Naive thymus-derived CD8-positive, alpha-beta T cell (primary cell): ENCODE data around the gene MYNN. TPM values are rescaled to one million over a fixed set of nuclear protein-coding genes. Genes with fewer than 3 reads are reported as not detected.
"Not testable (repeated sequence)": the region's sequence is repeated elsewhere in the genome, so short reads cannot be mapped to it uniquely, and the experiment has no call there.

ENCODE experiments used
- ATAC-seq, 2 donors: fragments of 150-1000 bp; cut with Tn5 transposase in 1 of 2; sonication (Bioruptor Pico), chemical (Tn5 transposase) in 1 of 2; 1 replicate in 1 of 2; 2 replicates in 1 of 2; pipeline ENCODE4 v1.10.0; 2021; ENCODE audit warnings: mild to moderate bottlenecking in 2 of 2, moderate library complexity in 2 of 2
- POLR2A ChIA-PET: fragments of 350-600 bp; sonication (Branson Sonifier 250); formaldehyde crosslinking; loops from one replicate; lab custom pipeline; 2021; ENCODE audit warnings: antibody characterized with exemption; lab: Charles Lee
- DNase-seq, 10 donors: peaks; one replicate each; pipeline versions ENCODE4 v3.0.0 to v3.0.0-alpha.2; 2020 to 2022
- H3K27ac Mint-ChIP-seq, 10 donors: one replicate each; pipeline ENCODE4 v1.8.0; 2020 to 2022; ENCODE audit warnings: mild to moderate bottlenecking in 10 of 10, mixed read lengths in 10 of 10, moderate library complexity in 4 of 10, inconsistent platforms in 1 of 10
- H3K27me3 Mint-ChIP-seq, 5 donors: one replicate each; pipeline ENCODE4 v1.8.0; 2021 to 2022; ENCODE audit warnings: mixed read lengths in 5 of 5
- H3K36me3 Mint-ChIP-seq, 3 donors: one replicate each; pipeline ENCODE4 v1.8.0; 2020 to 2022; ENCODE audit warnings: mixed read lengths in 3 of 3, mild to moderate bottlenecking in 2 of 3, inconsistent platforms in 1 of 3
- H3K4me1 Mint-ChIP-seq, 4 donors: one replicate each; pipeline ENCODE4 v1.8.0; 2021 to 2022; ENCODE audit warnings: mixed read lengths in 4 of 4
- H3K4me3 Mint-ChIP-seq, 10 donors: one replicate each; pipeline ENCODE4 v1.8.0; 2020 to 2022; ENCODE audit warnings: mild to moderate bottlenecking in 10 of 10, mixed read lengths in 10 of 10, moderate library complexity in 6 of 10, inconsistent platforms in 1 of 10
- H3K9me3 Mint-ChIP-seq, 9 donors: one replicate each; pipeline ENCODE4 v1.8.0; 2020 to 2022; ENCODE audit warnings: mixed read lengths in 9 of 9, mild to moderate bottlenecking in 3 of 9, inconsistent platforms in 1 of 9, moderate library complexity in 1 of 9
- polyA plus RNA-seq, 3 donors: library from polyadenylated mRNA; unstranded; fragments of 300-500 nt; fragmentation: Illumina TruSeq; gene quantifications; one replicate each; pipeline ENCODE4 v1.2.3, GENCODE V29; 2021
- total RNA-seq, 8 experiments: library from RNA in 2 of 8; stranded (reverse) in 2 of 8; gene quantifications; one replicate each; pipeline ENCODE4 v1.2.3 and lab custom pipeline; 2021 to 2026

MYNN gene
- total RNA-seq (10 to 100 TPM; 23.0 to 24.7 TPM), polyA plus RNA-seq (10 to 100 TPM; 11.7 to 15.7 (median 13.6) TPM), total RNA-seq (lab: John Stamatoyannopoulos, UW) (50.8 to 63.9 (median 60.4) reads per million in 6 experiments)

DNA sequence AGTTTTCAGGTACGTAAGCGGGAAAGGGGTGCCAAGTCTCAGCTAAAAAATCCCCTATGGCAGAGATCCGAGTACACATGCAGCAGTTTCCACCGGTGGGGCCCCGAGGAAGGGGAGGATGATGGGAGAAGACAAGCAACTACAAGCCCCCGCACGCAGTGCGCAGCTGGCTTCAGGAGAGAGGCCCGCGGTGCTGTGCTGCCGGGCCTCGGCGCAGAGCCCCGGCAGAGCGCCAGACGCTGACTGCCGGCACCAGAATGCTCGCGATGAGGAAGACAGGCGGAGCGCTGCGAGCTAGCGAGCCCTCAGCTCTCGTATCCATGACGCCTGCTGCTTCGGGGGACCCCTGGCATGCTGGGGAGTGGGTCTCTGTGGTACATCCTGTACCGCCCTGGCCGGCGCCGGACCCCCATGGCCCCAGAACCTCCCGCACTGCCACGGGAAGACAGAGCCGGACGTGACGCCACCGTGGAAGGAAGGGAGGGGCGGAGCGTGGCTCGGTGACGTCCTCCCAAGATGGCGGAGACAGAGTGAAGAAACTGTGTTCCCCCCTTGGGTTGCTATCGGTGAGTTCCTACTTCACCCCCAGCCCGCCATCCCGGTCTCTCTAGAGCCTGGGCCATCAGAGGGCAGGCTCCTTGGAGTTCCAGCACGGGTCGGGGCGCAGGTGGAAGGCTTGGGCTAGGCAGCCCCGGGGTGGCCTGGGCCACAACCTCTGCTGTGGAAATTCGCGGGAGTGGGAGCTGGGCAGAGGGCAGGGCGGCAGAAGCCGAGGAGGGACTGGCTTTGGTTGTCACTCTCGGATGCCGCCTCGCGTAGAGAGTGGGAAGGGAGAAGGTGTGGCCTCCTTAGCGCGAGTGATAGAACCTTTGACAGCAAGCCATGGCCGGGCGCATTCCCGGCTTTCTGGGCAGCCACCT lies at the start of gene MYNN:
Gene MYNN (plus strand): TSS at position 500 of the 920 bp plus-strand sequence. CDS start 900 bp downstream, outside the sequence.
- POLR2A ChIA-PET, result interaction anchor here (0.6 to 3.7 kb wide), 19 partner anchors 10 to 1096 kb away, joined by 3 to 105 read pairs (median 5); partner anchors contain the start of genes GPR160, LRRC34, LRRIQ4 and PHC3
- peaks cover 0 to 3% (median 0%) of the 10 kb centered on the region in 5 donors for H3K27me3 Mint-ChIP-seq
- peak within 1 kb of the TSS; percentile 97 to 100 (median 99) for H3K27ac Mint-ChIP-seq
- peak; percentile 78 to 81 for ATAC-seq
- H3K36me3 Mint-ChIP-seq, result peaks cover 0 to 43% (median 11%) of the 10 kb centered on the region in 3 donors
- H3K4me3 Mint-ChIP-seq, result peak within 1 kb of the TSS; percentile 91 to 99 (median 99)
- H3K9me3 Mint-ChIP-seq, result peaks cover 0 to 3% (median 0%) of the 10 kb centered on the region in 9 donors
- H3K4me1 Mint-ChIP-seq, result peaks cover 22 to 56% (median 51%) of the 10 kb centered on the region in 4 donors
- DNase-seq, result peak; percentile 83 to 95 (median 92)

DNA sequence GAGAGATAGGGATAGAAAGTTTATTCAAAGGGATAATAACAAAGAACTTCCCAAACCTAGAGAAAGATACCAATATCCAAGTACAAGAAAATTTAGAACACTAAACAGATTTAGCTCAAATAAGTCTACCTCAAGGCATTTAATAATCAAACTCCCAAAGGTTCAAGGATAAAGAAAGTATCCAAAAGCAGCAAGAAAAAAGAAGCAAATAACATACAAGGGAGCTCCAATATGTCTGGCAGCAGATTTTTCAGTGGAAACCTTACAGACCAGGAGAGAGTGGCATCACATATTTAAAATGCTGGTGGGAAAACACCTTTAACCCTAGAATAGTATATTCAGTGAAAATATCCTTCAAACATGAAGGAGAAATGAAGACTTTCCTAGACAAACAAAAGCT lies 41.3 kb upstream of the MYNN start:
- H3K36me3 Mint-ChIP-seq, result peaks cover 2 to 30% (median 29%) of the 10 kb centered on the region in 3 donors
- H3K4me3 Mint-ChIP-seq, H3K27ac Mint-ChIP-seq, DNase-seq, ATAC-seq, H3K4me1 Mint-ChIP-seq, POLR2A ChIA-PET: not testable (repeated sequence)
- peaks cover 27 to 63% (median 37%) of the 10 kb centered on the region in 5 donors for H3K27me3 Mint-ChIP-seq
- peaks cover 7 to 62% (median 35%) of the 10 kb centered on the region in 9 donors for H3K9me3 Mint-ChIP-seq

DNA sequence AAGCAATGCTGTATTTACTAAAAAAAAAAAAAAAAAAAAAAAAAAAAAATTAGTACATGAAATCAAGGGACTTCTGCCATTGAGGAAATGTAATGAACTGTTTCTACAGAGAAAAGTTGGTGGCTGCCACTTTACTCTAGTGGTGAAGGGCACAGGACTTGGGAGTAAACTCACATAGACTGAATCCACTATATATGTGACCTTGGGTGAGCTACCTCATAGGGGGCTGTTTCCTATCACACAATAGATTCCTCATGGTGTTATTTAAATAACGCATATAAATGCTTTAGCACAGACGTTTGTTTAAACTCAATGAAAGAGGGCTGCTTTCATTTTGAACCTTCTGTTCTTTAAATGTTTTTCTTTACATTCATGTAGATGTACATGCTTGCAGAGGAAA lies 34.1 kb upstream of the MYNN start:
- DNase-seq, result no peak
- Mint-ChIP-seq H3K9me3 (peaks cover 6 to 30% (median 14%) of the 10 kb centered on the region in 9 donors), H3K4me3 (no peak overlapping the region), H3K27me3 (peaks cover 4 to 12% (median 8%) of the 10 kb centered on the region in 5 donors), H3K36me3 (peaks cover 2 to 8% (median 6%) of the 10 kb centered on the region in 3 donors), H3K4me1 (no peaks in the 10 kb centered on the region), H3K27ac (no peak overlapping the region)
- POLR2A ChIA-PET, result no interaction called here
- no peak for ATAC-seq

DNA sequence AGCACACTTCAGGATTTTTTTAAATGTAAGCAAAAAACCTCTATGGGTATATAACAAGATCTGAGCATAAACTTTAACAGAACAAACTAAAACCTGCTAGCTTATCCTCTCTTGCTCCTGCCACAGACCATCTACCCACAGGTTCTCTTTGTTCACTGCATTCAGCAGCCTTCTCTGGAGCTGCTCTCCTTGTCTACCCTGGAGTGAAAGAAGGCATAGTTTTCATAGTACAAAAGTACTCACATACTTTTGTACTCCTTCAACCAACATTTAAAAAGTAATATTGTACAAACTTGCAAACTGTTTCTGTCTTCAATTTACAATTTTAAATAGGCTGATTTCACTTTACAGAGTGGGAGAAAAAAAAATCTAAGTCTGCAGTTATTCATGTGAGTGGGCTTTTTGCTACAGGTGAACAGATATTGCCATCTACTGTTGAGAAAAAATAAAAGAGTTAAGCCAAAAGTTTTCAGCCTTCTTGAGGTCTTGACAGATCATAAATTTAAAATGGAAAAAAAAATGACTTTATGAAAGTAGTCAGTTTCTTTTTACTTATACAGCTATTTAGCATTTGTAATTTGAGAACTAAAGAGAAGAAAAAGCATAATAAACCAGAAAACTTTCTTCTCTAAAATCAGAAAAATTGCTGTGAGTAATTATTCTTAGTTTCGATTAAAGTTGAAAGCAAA lies 28.7 kb upstream of the MYNN start:
- Mint-ChIP-seq H3K9me3 (no peaks in the 10 kb centered on the region), H3K27ac (no peak overlapping the region), H3K27me3 (peaks cover 23 to 32% (median 23%) of the 10 kb centered on the region in 5 donors), H3K4me3 (no peak overlapping the region), H3K36me3 (no peaks in the 10 kb centered on the region), H3K4me1 (peaks cover 0 to 5% (median 4%) of the 10 kb centered on the region in 4 donors)
- DNase-seq (no peak), ATAC-seq (peak in 1 of 2 donors; percentile 39)
- POLR2A ChIA-PET, result no interaction called here

DNA sequence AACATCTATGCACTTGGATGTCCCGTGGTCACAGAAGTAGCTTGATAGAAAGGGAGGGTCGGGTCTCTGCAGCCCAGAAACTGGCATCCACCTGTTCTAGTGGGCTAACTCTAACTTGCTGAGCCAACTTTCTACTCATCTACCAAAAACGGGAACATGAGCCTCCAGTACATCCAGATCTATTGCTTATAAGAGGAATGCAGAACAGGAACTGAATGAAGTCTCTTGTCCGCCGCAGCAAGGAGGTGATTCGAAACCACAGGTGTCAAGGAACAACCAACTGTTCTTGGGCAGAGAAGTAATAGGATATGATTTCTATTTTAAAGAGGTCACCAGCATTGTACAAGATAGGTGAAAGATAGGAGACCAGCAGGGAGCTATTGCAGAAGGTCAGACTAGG lies 26.3 kb upstream of the MYNN start:
- no peak for DNase-seq

DNA sequence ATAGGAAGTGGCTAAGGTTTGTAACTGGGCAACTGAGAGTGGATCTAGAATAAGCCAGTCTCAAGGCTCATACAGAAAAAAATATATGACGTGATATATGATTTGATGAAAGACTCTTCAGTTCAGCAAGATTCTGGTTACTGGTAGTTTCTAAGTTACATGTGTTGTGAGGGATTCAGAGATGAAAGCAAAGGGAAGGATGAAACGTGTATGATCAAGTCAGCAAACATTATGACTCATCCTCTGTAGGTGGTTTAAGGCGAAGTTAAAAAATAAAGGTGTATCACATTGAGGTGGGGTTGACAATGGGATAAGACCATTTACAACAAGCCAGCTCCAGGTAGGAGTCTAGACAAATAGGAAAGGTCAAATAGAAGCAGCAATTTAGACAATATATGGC lies 24.5 kb upstream of the MYNN start:
- H3K27me3 Mint-ChIP-seq, result peaks cover 18 to 49% (median 32%) of the 10 kb centered on the region in 5 donors
- peaks cover 0 to 5% (median 4%) of the 10 kb centered on the region in 4 donors for H3K4me1 Mint-ChIP-seq
- DNase-seq (no peak), ATAC-seq (peak; percentile 79 to 86)
- H3K27ac Mint-ChIP-seq, result peak overlapping the region in 1 of 10 donors; percentile 16
- POLR2A ChIA-PET, result no interaction called here
- H3K4me3 Mint-ChIP-seq, result no peak overlapping the region
- no peaks in the 10 kb centered on the region for H3K36me3 Mint-ChIP-seq
- no peaks in the 10 kb centered on the region for H3K9me3 Mint-ChIP-seq

More for the DNA sequence above, 26.3 kb upstream of the MYNN start:
- Mint-ChIP-seq H3K4me1 (peaks cover 0 to 5% (median 4%) of the 10 kb centered on the region in 4 donors), H3K27ac (peak overlapping the region in 1 of 10 donors; percentile 58), H3K9me3 (no peaks in the 10 kb centered on the region), H3K4me3 (no peak overlapping the region), H3K36me3 (no peaks in the 10 kb centered on the region), H3K27me3 (peaks cover 18 to 39% (median 30%) of the 10 kb centered on the region in 5 donors)
- ATAC-seq, result no peak
- POLR2A ChIA-PET, result no interaction called here

DNA sequence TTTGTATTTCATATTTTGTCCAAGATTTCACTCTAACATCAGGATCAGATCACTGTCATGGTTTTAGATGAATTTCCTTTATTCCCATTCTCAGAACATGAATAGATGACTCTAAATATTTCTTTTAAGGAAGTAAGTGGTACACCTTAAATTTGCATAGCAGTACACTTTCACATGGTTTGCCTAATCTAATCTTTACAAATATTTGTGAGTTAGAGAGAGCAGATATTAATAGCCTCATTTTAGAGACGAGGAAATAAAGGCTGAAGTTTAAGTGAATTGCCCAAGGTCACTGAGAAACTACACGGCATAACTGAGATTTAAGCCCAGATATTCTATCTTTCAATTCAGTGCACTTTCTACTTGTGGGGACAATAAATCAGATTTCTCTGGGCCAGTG lies 22.5 kb upstream of the MYNN start:
- Mint-ChIP-seq H3K27me3 (peaks cover 18 to 53% (median 32%) of the 10 kb centered on the region in 5 donors), H3K9me3 (no peaks in the 10 kb centered on the region), H3K36me3 (no peaks in the 10 kb centered on the region), H3K27ac (no peak overlapping the region), H3K4me1 (peaks cover 0 to 5% (median 4%) of the 10 kb centered on the region in 4 donors), H3K4me3 (no peak overlapping the region)
- POLR2A ChIA-PET, result no interaction called here
- no peak for DNase-seq
- ATAC-seq, result no peak

DNA sequence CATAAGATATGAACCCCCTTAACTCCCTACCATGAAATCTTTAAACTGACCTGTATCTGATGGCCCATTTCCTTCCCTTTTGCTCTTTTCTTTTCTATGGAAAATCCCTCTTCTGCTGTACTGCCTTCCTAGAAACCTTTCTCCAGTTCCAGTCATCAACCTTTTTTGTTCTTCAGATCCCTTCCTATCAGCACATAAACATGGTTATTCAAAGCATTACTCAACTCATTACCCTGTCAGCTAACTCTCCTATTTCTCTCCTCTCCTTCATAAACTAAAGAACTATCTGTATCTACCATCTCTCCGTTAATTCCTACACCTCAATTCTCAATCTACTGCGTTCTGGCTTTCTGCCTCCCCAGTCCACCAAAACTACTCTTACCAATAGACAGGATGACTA lies 21.3 kb upstream of the MYNN start:
- DNase-seq, result no peak
- Mint-ChIP-seq H3K9me3 (no peaks in the 10 kb centered on the region), H3K36me3 (no peaks in the 10 kb centered on the region)

DNA sequence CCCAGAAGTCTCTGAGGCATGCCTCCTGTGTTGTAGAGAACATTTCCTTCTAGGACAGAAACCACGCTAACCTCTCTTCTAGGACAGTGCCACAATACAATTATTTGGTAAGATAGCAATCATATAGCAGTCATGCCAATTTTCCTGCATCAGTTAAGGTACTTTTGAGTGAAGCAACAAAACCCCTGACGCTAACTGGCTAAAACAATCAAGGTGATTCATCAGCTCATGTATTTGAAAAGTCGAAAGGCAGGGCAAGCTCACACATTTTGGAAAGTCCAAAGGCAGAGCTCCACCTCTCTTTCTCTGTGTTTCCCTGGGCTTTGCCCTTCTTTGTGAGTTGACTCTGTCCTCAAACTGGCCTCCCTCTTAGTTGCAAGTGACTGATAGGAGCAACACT lies 18.5 kb upstream of the MYNN start:
- POLR2A ChIA-PET, result no interaction called here
- no peak overlapping the region for H3K27ac Mint-ChIP-seq
- H3K4me1 Mint-ChIP-seq, result peaks cover 5 to 17% (median 14%) of the 10 kb centered on the region in 4 donors
- no peaks in the 10 kb centered on the region for H3K36me3 Mint-ChIP-seq
- no peaks in the 10 kb centered on the region for H3K9me3 Mint-ChIP-seq
- ATAC-seq, result no peak
- H3K4me3 Mint-ChIP-seq, result no peak overlapping the region
- peaks cover 0 to 26% (median 9%) of the 10 kb centered on the region in 5 donors for H3K27me3 Mint-ChIP-seq
- no peak for DNase-seq

More for the DNA sequence above, 21.3 kb upstream of the MYNN start:
- Mint-ChIP-seq H3K27me3 (peaks cover 7 to 47% (median 24%) of the 10 kb centered on the region in 5 donors), H3K27ac (no peak overlapping the region), H3K4me1 (peaks cover 0 to 5% (median 4%) of the 10 kb centered on the region in 4 donors), H3K4me3 (no peak overlapping the region)
- POLR2A ChIA-PET, result no interaction called here
- no peak for ATAC-seq

DNA sequence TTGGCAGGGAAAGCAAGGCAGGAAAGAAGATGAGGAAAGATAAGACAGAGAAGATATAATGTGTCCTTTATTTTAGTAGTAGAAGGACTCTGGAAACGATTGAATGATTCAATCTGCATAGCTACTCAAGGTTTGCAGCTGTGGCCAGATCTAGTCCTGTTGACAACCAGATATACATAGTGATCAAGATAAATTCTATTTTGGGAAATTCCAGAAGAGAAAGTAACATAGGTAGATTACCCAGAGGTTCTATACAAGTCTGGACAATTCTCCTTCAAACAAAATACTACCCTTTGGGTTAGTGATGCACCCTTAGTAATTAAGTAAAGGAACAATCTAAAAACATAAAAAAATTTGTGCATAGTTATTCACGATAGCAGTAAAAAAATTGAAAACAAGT lies 17.7 kb upstream of the MYNN start:
- peaks cover 0 to 21% (median 7%) of the 10 kb centered on the region in 5 donors for H3K27me3 Mint-ChIP-seq
- H3K9me3 Mint-ChIP-seq, result no peaks in the 10 kb centered on the region
- peaks cover 5 to 17% (median 15%) of the 10 kb centered on the region in 4 donors for H3K4me1 Mint-ChIP-seq
- no peaks in the 10 kb centered on the region for H3K36me3 Mint-ChIP-seq
- H3K4me3 Mint-ChIP-seq, result no peak overlapping the region
- POLR2A ChIA-PET, result no interaction called here
- no peak overlapping the region for H3K27ac Mint-ChIP-seq
- ATAC-seq (no peak), DNase-seq (no peak)

DNA sequence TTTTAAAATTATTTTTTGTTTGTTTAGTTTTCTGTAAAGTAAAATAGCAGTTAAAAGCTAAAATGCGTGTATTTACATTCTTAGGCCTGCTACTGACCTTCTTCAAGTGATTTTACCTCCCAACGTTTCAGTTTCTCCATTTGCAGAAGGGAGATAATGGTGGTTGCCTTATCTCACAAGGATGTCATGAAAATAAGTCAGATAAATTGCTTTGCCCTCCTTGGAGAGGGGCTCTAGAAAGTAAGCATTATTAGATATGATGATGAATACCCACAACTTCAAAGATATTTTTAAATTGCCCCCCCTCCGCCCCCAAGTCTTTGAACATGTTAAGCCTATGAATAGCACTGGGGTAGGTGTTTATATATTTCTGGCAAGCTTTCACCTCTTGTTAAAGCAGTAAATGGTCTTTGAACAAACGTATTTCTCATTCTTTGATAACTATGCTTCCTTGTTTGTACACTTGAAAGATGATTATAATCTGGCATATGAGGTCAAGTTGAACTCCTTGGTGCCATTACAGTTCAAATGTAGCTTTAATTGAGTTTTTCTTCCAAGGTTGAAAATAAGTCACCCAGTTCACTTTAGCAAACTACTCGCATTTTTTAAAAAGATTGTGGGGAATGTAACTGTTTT lies 14.7 kb upstream of the MYNN start:
- DNase-seq (no peak), ATAC-seq (no peak)
- no peaks in the 10 kb centered on the region for H3K36me3 Mint-ChIP-seq
- no peak overlapping the region for H3K4me3 Mint-ChIP-seq
- peak overlapping the region in 2 of 10 donors; percentile 33 to 60 for H3K27ac Mint-ChIP-seq
- POLR2A ChIA-PET, result interaction anchor here (0.8 kb wide), 1 partner anchor 8 kb away, joined by 3 read pairs; no protein-coding TSS in a partner anchor
- peaks cover 0 to 5% (median 0%) of the 10 kb centered on the region in 5 donors for H3K27me3 Mint-ChIP-seq
- H3K9me3 Mint-ChIP-seq, result no peaks in the 10 kb centered on the region
- H3K4me1 Mint-ChIP-seq, result peaks cover 5 to 26% (median 22%) of the 10 kb centered on the region in 4 donors

DNA sequence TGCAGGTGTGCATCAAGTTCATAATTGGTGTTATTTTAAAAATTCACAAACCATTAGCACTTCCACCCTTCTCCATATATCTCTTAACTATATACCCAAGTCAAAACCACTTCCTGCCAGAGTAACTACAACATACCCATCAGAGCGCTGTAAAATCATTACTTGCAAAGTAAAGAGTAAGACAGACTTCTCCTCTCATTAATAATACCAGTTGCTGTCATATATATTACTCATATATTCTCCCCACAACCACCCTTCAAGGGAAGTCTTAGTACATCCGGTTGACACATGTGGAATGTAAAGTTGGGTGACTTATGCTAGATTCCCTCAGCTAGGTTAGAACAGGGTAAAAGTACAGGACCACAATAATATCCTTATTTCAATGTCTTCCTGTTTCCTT lies 13.9 kb upstream of the MYNN start:
- Mint-ChIP-seq H3K4me3 (peak overlapping the region in 9 of 10 donors; percentile 1 to 50 (median 18)), H3K36me3 (no peaks in the 10 kb centered on the region), H3K9me3 (no peaks in the 10 kb centered on the region), H3K27me3 (peaks cover 0 to 4% (median 0%) of the 10 kb centered on the region in 5 donors), H3K4me1 (peaks cover 7 to 32% (median 29%) of the 10 kb centered on the region in 4 donors), H3K27ac (peak overlapping the region in 8 of 10 donors; percentile 0 to 70 (median 26))
- DNase-seq, result no peak
- ATAC-seq, result peak; percentile 35 to 58
- POLR2A ChIA-PET, result interaction anchor here (0.6 to 1.0 kb wide), 3 partner anchors 7 to 42 kb away, joined by 3 to 7 read pairs (median 4); partner anchors contain the start of gene MYNN
